IPS DF 6.9 (cell line): ENCODE data around the gene CCDC82.
A peak's percentile ranks its signal among the peaks of the same experiment; 100 is the strongest.
"Not testable (repeated sequence)": the region's sequence is repeated elsewhere in the genome, so short reads cannot be mapped to it uniquely, and the experiment has no call there.

Experiments used
- DNase-seq: peaks from one replicate; pipeline ENCODE4 v3.0.0-alpha.2; 2013; ENCODE audit warnings: low read depth, low spot score
- H3K27ac ChIP-seq: one replicate; pipeline ENCODE4 v1.5.1; 2013; ENCODE audit warnings: low read length, control low read depth
- H3K27me3 ChIP-seq: 2 replicates; pipeline ENCODE4 v1.6.1; 2013; ENCODE audit warnings: mild to moderate bottlenecking, low read length; ENCODE audit not compliant: control insufficient read depth, insufficient read depth
- H3K36me3 ChIP-seq: 2 replicates; pipeline ENCODE4 v1.6.1; 2013; ENCODE audit warnings: low read length; ENCODE audit not compliant: control insufficient read depth, insufficient read depth
- H3K4me1 ChIP-seq: 2 replicates; pipeline ENCODE4 v1.6.1; 2013; ENCODE audit warnings: low read length; ENCODE audit not compliant: control insufficient read depth, insufficient read depth
- H3K4me3 ChIP-seq: 2 replicates; pipeline ENCODE4 v1.5.1; 2013; ENCODE audit warnings: mild to moderate bottlenecking, low read length
- H3K9me3 ChIP-seq: 2 replicates; pipeline ENCODE4 v1.6.1; 2013; ENCODE audit warnings: low read length, inconsistent platforms; ENCODE audit not compliant: control insufficient read depth, insufficient read depth
- WGBS: extraction: QIAGEN DNeasy Blood & Tissue Kit; methylation state at CpG from one replicate; pipeline ENCODE4 v1.1.7; 2013; ENCODE audit warnings: mixed read lengths, missing lambda C conversion rate; ENCODE audit not compliant: insufficient read length, insufficient coverage; 5-methylcytosine and 5-hydroxymethylcytosine counted together

Gene CCDC82

DNA sequence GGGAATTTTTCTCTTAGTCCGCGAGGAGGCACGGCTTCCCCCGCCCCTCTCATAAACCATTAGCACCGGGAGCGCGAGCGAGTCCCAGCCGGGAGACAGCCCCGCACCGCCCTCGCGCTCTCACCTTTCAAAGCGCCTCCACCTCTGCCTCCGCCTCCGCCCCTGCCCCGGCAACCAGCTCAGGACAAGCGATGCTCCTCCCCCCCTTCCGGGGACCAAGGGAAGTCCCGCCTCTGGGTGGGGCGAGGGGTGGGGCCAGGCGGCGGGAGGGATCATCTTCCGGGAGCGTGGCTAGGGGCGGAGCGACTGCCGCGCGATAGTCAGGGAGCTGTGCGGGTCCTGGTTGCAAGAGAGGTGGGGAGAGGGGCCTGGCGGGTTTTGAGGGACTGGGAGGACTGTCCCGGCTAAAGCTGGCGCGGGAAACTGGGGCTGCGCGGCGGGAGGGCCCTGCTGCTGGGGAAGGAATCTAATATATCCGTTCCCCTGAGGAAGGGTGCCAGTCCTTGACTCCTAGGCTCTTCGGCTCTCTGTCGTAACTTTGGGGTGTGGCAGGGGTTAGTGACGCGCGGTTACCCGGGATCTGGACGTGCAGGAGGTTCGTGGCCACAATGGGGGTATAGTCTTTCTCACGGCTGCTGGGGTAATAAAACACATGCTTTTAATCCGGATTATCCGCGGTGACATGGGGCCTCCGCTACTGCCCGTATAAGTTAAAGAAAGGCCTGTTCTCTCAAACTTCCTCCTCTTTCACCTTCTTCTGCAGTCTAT is at the start of gene CCDC82, which contains the start of gene JRKL:
TSS of gene CCDC82 (minus strand) at position 193 of the 768 bp plus-strand sequence. CDS start 5,165 bp downstream, outside the sequence.
TSS of gene JRKL (plus strand) at position 294 of the 768 bp plus-strand sequence. CDS start 637 bp downstream, outside the sequence.
- no peaks in the 10 kb centered on the region for H3K9me3 ChIP-seq
- WGBS: no CpG with 5 or more reads among the region's 53 CpGs

DNA sequence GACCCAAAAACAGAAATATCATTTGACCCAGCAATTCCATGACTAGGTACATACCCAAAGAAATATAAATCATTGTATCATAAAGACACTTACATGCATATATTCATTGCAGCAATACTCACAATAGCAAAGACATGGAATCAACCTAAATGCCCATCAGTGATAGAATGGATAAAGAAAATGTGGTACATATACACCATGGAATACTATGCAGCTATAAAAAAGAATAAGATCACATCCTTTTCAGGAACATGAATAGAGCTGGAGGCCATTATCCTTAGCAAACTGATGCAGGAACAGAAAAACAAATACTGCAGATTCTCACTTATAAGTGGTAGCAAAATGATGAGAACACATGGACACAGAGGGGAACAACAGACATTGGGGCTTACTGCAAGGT is 42.9 kb upstream of the CCDC82 start:
- H3K27me3 ChIP-seq, H3K4me1 ChIP-seq, DNase-seq, H3K36me3 ChIP-seq, H3K27ac ChIP-seq, H3K4me3 ChIP-seq, H3K9me3 ChIP-seq: not testable (repeated sequence)

More for the DNA sequence above, at the start of gene CCDC82, which contains the start of gene JRKL:
- DNase-seq: peak; percentile 79
- no peaks in the 10 kb centered on the region for H3K27me3 ChIP-seq
- H3K4me1 ChIP-seq: no peaks in the 10 kb centered on the region
- no peaks in the 10 kb centered on the region for H3K36me3 ChIP-seq
- H3K27ac ChIP-seq: no peak within 1 kb of the TSS
- H3K4me3 ChIP-seq: peak within 1 kb of the TSS; percentile 79; the same call in 1 of the 2 replicates

DNA sequence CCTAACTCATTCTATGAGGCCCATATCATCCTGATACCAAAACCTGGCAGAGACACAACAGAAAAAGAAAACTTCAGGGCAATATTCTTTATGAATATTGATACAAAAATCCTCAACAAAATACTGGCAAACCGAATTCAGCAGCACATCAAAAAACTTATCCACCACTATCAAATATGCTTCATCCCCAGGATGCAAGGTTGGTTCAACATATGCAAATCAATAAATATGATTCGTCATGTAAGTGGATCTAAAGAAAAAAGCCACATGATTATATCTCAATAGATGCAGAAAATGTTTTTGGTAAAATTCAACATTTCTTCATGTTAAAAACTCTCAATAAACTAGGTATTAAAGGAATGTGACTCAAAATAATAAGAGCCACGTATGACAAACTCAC is 41.0 kb upstream of the CCDC82 start:
- no CpG with 5 or more reads among the region's 3 CpGs for WGBS

DNA sequence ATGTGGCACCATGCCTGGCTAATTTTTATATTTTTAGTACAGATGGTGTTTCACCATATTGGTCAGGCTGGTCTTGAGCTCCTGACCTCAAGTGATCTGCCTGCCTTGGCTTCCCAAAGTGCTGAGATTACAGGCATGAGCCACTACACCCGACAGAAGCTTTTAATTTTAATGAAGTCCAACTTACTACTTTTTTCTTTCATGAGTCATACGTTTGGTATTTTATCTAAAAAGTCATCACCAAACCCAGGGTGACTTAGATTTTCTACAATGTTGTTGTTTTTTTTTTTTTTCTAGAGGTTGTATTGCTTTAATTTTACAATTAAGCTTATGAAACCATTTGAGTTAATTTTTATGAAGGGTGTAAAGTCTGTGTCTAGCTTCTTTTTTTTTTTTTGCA is 35.0 kb upstream of the CCDC82 start:
- H3K27me3 ChIP-seq: no peaks in the 10 kb centered on the region
- no peaks in the 10 kb centered on the region for H3K4me1 ChIP-seq
- H3K9me3 ChIP-seq: no peaks in the 10 kb centered on the region
- no peak overlapping the region for H3K27ac ChIP-seq
- no peak for DNase-seq
- H3K4me3 ChIP-seq: no peak overlapping the region
- H3K36me3 ChIP-seq: no peaks in the 10 kb centered on the region
- WGBS: no CpG with 5 or more reads among the region's 2 CpGs

More for the DNA sequence above, 41.0 kb upstream of the CCDC82 start:
- H3K27ac ChIP-seq: no peak overlapping the region
- no peaks in the 10 kb centered on the region for H3K27me3 ChIP-seq
- no peaks in the 10 kb centered on the region for H3K9me3 ChIP-seq
- no peak for DNase-seq
- no peaks in the 10 kb centered on the region for H3K36me3 ChIP-seq
- H3K4me3 ChIP-seq: no peak overlapping the region
- no peaks in the 10 kb centered on the region for H3K4me1 ChIP-seq

DNA sequence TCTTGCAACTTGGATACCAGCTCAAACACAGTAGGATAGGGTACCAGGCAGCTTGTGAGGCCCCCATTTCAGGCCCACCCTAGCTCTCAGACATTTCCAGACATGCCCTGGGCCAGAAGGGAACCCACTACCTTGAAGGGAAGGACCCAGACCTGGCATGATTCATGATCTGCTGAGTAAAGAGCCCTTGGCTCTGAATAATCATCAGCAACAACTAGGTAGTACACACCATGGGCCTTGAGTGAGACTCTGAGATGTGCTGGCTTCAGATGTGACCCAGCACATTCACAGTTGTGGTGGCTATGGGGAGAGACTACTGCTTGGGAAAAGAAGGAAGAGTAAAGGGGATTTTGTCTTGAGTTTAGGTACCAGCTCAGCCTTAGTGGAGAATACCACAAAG is 23.7 kb upstream of the CCDC82 start:
- Histone ChIP-seq H3K27ac (no peak overlapping the region), H3K4me1 (no peaks in the 10 kb centered on the region), H3K36me3 (no peaks in the 10 kb centered on the region), H3K9me3 (0 out of 2 replicates have a peak, but pooled peaks cover 1% of the 10 kb centered on the region), H3K27me3 (no peaks in the 10 kb centered on the region), H3K4me3 (no peak overlapping the region)
- DNase-seq: no peak

DNA sequence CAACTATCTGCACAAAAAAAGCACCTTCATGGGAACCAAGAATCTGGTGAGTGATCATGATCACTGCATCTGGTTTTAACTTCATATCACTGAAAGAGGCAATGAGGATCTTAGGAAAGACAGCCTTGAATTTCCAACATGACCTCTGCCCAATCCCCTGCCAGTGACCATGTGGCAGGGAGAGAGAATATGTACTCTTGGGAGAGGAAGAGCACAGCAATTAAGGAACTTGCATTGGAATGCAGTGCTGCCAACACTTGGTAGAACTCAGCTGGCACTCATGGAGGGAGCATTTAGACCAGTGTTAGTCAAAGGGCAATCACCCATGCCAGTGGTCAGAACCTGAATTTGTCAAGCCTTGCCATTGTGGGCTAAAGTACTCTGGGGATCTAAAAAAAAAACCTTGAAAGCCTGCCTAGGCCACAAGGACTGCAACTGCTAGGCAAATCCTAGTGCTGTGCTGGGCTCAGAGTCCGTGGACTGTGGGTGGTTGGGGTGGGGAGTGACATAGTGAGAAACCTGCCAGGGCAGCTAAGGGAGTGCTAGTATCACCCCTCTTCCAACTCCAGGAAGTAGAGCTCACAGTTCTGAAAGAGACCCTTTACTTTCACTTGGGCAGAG is 23.2 kb upstream of the CCDC82 start:
- no peak for DNase-seq
- no peaks in the 10 kb centered on the region for H3K4me1 ChIP-seq
- H3K4me3 ChIP-seq: no peak overlapping the region
- H3K27me3 ChIP-seq: no peaks in the 10 kb centered on the region
- H3K9me3 ChIP-seq: 0 out of 2 replicates have a peak, but pooled peaks cover 1% of the 10 kb centered on the region
- no peak overlapping the region for H3K27ac ChIP-seq
- no CpG with 5 or more reads among the region's 1 CpG for WGBS
- no peaks in the 10 kb centered on the region for H3K36me3 ChIP-seq

DNA sequence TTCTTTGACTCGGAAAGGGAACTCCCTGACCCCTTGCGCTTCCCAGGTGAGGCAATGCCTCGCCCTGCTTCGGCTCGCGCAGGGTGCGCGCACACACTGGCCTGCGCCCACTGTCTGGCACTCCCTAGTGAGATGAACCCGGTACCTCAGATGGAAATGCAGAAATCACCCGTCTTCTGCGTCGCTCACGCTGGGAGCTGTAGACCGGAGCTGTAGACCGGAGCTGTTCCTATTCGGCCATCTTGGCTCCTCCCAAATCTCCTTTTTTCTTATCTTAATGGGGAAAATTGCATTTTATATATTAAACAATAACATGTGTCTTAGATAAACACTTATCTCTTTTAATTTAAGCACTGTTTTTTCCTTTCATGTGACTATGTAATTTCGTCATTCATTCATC is 21.7 kb upstream of the CCDC82 start:
- H3K27ac ChIP-seq, H3K36me3 ChIP-seq, H3K4me1 ChIP-seq, DNase-seq, H3K27me3 ChIP-seq, H3K9me3 ChIP-seq: not testable (repeated sequence)
- peak overlapping the region; percentile 43; the same call in 1 of the 2 replicates for H3K4me3 ChIP-seq
- WGBS: 100% methylated on average over 1 of the region's 18 CpGs

DNA sequence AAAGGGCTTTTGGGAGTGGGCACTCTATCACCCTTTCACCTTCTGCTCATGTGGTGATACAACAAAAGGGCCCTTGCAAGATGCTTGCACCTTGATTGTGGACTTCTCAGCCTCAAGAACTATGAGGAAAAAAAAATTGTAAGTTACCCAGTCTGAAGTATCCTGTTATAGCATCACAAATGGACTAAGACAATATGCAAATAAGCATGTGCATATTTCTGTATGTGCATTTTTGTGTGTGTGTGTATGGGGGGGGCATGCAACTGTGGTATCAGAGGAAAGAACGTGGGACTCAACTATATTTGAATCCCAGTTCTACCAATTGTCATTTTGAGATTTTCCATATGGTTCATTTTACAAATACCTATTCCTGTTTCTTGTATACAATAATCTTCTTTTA is 11.0 kb upstream of the CCDC82 start:
- no CpG with 5 or more reads among the region's 1 CpG for WGBS
- Histone ChIP-seq H3K4me3 (no peak overlapping the region), H3K9me3 (no peaks in the 10 kb centered on the region), H3K4me1 (no peaks in the 10 kb centered on the region), H3K27ac (no peak overlapping the region), H3K27me3 (no peaks in the 10 kb centered on the region), H3K36me3 (no peaks in the 10 kb centered on the region)
- DNase-seq: no peak

DNA sequence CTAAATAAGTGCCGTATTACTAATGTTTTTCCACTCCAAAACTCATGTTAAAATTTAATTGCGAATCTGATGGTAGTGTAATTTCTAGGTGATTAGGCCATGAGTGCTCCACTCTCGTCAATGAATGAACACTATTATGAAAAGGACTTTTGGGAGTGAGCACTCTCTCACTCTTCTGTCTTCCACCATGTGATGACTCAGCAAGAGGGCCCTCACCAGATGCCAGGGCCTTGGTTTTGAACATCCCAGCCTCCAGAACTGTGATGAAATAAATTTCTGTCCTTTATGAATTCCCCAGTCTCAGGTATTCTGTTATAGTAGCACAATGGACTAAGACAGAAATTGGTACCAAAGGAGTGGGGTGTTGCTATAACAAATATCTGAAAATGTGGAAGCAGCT is 8.2 kb upstream of the CCDC82 start:
- no peaks in the 10 kb centered on the region for H3K4me1 ChIP-seq
- WGBS: no CpG with 5 or more reads among the region's 3 CpGs
- H3K9me3 ChIP-seq: no peaks in the 10 kb centered on the region
- H3K27ac ChIP-seq: no peak overlapping the region
- no peak for DNase-seq
- no peak overlapping the region for H3K4me3 ChIP-seq
- H3K36me3 ChIP-seq: no peaks in the 10 kb centered on the region
- no peaks in the 10 kb centered on the region for H3K27me3 ChIP-seq

DNA sequence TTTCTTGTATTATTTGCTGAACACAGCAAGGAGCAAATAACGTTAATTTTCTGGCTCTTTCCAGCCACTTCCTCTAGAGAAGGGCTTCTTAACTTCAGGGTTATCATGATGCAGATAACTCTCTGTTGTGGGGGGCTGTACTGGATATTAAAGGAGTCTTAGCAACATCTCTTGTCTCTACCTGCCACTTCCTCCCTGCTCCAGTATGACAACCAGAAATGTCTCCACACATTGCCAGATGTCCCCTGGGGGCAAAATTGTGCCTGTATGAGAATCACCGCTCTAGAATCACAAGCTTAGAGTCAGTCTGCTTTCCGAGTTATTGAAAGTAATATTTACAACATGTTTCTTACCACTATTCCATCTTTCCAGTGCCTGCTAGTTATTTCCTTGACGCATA is 6.9 kb upstream of the CCDC82 start:
- H3K27ac ChIP-seq: no peak overlapping the region
- no peaks in the 10 kb centered on the region for H3K36me3 ChIP-seq
- no peak for DNase-seq
- H3K27me3 ChIP-seq: no peaks in the 10 kb centered on the region
- H3K4me1 ChIP-seq: no peaks in the 10 kb centered on the region
- H3K4me3 ChIP-seq: no peak overlapping the region
- WGBS: no CpG with 5 or more reads among the region's 4 CpGs
- no peaks in the 10 kb centered on the region for H3K9me3 ChIP-seq

DNA sequence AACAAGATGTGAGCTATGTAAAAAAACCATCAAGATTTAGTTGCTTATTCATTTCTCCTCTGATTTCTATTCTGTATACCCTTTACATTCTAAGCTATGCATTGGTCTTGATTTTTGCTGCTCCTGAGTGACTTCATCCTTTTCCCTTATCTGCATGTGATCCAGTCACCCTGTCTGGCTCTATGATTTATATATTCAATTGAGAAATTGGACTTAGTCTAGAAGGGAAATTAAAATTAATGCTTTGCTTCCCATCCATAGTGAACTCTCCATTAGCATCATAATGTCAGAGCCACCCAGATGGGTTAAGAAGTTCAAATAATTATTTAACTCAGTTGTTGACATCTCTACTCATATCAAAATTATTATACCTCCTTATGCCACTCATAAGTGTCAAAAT is 5.1 kb upstream of the CCDC82 start:
- no peak overlapping the region for H3K4me3 ChIP-seq
- no peak for DNase-seq
- H3K9me3 ChIP-seq: no peaks in the 10 kb centered on the region
- no peak overlapping the region for H3K27ac ChIP-seq
- no peaks in the 10 kb centered on the region for H3K27me3 ChIP-seq
- H3K36me3 ChIP-seq: no peaks in the 10 kb centered on the region
- no peaks in the 10 kb centered on the region for H3K4me1 ChIP-seq
